NCI-H2196 treated with DMSO at 0.1 percent for 48 hours (cell line): ENCODE results near the gene PALMD.

ENCODE experiments used
- DNase-seq: peaks from one replicate; lab custom pipeline; 2025; ENCODE audit not compliant: unreplicated experiment; lab: John Stamatoyannopoulos, UW

The PALMD gene

DNA sequence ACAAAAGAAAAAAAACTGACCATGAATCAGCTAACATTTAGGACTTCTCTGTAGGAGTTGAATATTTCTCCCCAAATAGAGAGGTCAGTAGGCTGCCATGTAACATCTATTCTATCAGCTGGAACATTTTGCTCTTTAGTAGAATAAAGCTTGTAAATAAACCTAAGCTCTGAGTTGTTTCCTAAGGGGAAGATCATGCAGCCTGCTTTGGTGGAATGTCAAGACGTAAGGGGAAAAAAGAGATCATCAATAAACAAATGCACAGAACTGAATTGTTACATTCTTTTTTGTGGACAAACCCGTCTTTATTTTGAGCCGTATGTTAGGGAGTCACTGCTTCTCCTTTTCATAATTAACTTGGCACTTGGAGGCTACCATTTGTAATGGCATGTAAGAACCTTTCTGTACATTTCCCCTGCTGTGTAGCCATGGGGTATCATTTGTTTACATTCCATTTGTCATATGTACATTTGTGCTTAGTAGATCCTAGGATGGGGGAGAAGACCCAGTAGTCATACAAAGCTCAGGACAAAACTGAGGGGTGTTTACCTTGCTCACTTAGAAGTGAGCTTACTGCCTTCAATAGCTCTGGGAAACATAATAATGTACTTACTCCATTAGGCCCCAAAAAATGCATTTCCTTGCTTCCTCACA is 10.8 kb upstream of the PALMD start:
- no peak for DNase-seq

DNA sequence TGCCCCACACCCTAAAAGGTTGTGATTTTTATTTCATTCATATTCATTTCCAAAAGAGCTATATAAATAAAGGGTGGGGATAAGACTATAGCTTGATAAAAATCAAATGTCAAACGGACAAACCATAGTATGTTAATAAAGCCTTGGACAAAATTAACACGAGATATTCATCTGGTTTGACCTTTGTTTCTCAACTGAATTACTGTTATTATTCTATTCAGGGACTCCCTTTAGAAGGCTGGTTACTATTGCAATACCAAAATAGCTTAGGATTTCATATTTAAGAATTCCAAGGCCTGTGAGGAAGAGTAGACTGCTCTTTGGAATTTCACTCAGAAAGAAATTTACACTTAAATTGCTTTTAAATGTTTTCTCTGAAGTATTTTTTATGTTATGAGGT is 10.2 kb upstream of the PALMD start:
- no peak for DNase-seq

DNA sequence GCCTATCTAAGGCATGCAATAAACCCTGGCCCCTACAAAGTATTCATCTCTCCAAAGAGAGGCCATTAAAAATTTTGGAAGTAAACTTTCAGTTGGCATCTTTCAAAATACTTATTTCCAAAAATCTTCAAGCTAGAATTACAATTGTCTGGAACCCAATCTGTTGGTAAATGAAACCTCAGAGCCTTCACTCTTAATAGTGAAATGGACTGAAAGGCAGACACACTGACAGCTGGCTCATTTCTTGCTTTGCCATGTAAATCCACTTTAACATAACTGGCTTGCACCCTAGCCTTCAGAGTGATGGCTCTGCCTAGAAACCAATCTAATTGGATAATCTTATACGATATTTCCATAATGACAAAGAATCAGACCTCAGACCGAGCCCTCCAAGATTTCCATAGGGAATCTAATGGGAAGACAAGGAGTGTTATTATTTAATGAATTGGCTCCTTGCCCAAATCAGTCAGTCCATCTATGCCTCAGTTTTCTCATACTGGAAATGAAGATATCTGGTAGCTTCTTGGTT is 9.2 kb upstream of the PALMD start:
- no peak for DNase-seq

DNA sequence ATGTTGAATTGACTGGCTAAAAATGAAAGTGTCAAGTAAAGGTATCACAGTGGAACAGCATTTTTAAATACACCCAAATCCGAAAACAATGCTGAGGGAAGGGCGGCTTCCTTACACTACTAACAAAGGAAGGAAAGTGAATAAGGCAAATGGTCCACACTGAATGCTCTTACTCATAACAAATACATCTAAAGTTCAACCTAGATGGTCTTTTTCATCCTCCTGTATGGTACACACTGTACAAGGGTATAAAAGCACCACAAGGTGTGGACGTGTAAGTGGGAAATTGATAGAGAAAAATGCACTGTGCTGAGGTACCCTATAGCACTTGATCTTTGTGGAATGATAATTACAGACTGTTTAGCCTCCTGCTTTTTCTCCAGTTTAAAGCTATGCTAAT is 7.1 kb upstream of the PALMD start:
- no peak for DNase-seq

DNA sequence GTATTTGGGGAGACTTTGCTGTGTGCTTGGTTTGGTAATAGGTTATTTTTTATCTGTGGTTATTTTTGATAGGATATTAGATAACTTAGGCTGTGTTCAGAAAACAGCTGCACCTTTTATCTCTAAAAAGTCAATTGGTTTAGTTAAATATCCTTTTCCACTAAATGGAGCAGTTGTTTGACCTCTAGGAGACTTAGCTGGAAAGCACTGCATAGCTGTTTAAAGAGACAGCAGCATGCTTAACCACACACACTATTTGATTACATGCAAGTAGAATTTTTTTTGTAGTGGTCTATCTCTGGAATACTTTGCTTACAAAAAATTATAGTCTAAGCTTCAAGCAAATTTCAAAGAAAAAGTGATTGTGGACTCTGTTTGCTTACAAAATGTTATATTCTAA is 6.5 kb upstream of the PALMD start:
- no peak for DNase-seq

DNA sequence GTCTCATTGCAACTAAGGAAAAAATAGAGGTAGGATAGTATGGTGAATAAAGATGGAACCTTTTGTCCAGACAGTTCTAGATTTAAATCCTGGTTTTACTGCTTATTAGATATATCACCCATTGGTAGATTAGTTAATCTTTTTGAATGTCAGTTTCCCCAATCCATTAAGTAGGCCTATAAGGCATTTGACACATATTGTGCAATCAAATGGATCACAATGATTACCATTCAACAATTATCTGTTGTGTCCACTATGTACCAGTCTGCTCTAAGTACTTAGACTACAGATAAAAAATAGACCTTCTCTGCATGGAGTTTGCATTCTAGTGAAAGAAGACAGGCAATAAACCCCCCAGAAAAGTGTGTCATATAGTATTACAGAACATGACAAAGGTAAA is 6.0 kb upstream of the PALMD start:
- DNase-seq: no peak

DNA sequence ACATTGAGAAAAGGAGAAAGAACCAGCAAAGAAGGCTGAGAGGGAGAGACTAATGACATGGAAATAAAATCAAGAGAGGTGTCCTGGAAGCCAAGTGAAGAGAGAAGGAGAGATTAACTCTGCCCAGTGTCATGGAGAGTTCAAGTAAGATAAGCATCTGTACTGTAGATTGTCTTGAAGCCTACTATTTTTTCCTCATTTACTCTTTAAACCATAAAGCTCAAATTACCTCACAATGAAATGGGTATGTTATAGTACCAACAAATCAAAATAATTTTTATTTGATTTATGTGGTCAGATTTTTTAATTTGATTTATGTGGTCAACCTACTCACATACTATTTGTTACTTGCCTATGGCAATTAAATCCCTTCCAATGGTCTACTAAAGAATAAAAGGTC is 5.2 kb upstream of the PALMD start:
- no peak for DNase-seq

DNA sequence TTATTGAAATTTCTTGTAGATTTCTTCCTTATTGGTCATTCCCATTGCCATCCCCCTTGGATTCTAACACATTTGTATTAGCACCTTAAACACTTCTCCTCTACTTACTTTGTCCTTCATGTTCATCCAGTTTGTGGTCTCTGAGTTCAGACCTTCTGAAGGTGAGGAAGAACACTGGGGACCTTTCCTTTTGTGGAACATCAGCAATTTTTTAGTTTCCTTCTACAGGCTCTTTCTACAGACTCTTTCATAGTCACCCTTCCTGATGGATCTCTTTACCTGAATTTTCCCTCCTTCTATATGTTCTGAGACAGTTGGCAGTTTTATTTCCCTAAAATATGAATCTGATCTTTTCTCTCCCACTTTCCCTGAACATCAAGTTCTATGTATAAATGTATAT is 4.4 kb upstream of the PALMD start:
- no peak for DNase-seq

DNA sequence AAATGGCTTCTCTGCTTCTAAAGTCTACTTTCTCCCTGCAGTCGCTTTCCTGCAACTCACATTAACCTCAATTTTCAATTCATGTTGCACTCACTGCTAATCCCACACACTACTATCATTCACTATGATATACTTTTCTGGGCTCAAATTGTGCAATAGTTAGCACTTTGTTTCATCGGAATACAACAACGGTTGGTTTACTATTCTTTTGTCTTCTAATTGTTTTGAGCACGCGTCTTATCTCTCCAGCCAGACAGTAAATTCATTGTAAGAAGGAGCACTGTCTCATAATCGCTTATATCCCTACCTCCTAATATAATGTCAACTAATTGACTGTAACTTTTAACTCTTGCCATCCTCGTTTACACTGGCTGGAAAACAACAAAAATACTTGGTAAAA is 3.9 kb upstream of the PALMD start:
- no peak for DNase-seq

DNA sequence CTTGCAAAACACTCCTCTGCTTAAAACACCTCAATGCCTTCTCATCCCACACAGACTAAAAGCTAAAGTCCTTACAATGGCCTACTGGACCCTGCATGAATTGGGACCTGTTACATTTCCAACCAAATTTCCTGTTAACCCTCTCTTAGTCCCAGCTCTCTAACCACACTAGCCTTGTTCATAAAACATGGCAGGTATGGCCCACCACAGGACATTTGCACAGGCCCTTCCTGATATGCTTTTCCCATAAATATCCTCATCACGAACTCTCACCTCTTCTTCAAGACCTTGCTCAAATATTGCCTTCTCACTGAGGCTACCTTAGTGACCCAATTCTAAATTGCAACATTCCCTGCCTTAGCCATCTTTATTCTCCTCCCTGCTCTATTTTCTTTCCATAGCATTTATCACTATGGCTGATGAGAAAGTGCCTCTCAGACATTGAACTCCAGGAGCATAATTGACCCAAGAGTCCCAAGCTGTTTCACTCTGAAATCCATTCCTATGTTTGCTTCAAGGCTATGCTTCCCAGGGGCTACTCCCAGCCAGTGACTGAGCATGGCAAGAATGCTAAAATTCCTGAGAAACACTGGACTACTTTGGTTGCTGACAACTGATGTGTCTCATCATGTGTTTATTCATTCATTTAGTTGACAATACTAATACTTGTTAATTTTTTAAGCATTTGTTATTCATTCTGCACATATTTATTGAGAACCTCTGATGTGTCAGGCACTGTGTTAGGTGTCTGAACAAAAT is 2.7 kb upstream of the PALMD start:
- no peak for DNase-seq

DNA sequence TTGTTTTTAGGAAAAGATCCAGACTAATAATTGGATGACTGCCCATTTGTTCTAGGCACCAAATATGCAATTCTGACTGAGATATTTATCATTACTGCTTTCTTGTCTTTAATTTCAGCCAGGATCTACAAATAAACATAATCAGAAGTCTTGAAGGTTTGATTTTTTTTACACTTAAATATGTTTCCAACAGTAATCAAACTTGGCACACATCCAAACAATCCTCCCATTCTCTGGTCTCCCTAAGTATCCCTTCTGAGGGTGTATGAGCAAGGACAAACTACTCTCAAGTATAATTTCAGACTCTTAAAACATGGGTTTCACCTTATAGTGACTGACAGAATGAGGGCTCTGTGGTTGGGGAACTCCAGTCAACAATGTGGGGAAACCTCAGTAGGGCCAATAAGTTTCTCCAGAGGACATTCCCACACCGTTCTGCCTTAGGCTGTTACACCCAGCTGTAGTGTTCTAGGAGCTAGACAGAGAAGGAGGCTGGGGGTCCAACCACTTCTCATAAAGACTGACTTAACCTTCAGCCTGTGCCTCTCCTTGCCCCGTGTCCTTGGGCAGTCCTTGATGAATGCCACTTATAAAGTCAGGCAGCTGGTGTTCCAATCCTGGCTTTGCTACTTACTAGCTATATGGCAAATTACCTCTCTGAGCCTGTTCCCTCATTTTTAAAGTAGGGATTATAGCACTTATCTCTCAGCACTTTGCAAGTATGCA is 1.5 kb upstream of the PALMD start:
- DNase-seq: no peak

DNA sequence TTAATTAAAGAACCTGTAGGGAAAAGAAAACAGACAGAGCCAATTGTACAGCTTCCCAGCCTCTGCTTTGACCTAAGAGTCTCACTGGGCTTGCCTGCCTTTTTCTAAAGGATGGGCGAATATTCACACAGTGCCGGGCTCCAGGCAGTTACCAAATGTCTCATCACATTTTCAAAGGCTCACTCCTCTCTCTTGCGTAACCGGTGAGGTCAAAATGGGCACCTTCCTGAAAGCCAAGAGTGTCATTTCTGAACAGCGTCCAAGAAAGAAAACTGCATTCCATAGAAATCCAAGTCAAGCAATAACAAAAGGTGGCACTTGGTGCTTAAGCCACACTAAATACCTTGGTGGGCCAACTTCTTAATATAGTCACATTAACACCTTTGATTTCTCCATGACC is 710 bp upstream of the PALMD start:
- no peak for DNase-seq

DNA sequence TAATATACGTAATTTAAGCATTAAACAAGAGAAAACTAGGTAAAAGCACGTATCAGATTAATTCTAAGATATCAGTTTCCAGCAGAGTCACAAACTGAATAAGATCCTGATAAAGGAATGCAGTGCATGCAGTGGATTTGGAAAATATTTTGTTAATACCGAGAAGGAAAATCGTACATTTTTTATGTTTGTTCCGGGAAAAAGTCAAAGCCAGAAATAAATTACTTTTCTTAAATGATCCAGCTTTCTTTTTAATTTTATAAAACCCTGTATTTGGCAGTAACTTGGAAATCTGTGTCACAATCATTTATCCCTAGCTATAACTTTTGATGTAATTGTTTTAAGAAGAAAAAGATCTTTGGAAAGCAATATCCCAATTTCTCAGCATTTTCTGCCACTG is 955 bp downstream of the PALMD start:
- DNase-seq: no peak

DNA sequence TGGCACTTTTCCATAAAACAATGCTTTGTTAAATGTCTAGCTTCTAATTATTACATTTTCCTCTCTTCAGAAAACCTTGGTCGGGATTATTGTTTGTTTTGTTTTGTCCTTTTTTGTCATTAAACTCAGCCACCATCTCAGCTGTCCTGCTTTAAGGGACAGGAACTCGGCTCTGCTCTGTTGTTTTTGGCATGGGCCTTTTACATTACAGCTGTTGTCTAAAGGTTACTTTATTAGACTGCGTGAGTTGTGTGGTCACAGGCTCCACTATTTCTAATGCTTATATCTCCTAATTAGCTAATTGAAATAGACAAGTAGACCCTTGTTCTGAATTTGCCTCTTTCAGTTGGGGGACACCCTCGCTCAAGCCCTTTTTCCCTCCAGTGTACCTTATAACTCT is 1.6 kb downstream of the PALMD start:
- no peak for DNase-seq

DNA sequence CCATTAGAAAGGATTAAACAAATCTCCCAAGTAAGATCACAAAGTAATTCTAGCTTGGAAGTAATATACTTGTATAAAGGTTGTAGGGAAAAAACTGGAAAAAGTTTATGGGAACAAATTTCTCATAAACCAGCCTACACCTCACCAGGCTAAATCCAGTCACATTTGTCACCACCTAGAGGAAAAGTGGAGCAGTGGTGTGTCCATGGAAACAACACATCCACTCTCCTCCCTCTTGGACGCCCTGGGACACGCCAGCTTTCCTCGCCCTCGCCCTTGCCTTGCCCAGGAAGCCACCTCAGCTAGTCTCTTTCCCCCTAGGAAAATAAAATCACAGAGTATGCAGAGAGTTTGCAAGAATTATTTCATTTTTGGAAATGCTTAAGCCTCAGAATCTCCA is 2.2 kb downstream of the PALMD start:
- DNase-seq: no peak

DNA sequence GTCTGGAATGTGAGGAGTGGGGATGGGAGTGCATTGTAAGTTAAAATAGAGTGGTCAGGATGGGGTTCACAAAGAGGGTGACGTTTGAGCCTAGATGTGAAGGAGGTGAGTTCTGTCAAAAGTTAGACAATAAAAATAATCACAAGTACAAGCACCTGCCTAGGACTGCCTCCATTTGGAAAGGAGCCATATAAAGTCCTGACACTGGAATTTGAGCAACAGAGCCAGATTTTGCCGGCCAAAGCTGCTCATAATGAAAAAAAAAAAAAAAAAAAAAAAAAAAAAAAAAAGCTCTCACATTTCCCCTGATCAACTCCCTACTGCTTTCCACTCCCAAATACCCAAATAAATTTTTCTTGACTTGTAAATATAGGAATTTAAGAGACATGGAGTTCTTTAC is 4.1 kb downstream of the PALMD start:
- DNase-seq: no peak

DNA sequence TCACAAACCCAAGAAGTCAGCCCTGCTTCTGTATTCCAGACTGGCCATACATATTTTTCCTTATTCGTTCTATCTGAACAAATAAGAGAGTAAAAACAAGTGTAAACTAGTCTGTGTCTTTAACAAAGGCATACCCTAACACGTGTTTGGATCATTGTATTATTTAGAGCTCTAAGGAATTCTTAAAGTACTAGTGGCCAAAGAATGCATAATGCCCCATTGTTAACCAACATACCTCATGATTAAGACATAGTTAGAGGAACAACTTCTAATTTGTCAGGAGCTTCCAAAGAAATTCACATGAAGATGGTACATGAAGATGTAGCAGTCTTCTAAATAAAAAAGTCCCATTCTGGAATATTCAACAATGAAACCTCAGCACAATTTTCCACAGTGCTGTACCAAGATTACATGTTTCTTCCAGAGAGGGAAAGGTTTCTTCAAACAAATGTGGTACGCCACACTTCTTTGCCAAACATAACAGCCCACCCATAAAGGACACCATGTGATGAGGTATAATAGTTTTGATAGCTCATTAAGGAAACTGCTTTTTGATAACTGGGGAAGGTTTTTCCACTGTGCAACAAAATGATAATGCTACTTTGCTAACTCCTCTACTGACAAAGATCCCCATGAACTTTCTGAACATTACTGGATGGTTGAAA is 5.0 kb downstream of the PALMD start:
- no peak for DNase-seq

DNA sequence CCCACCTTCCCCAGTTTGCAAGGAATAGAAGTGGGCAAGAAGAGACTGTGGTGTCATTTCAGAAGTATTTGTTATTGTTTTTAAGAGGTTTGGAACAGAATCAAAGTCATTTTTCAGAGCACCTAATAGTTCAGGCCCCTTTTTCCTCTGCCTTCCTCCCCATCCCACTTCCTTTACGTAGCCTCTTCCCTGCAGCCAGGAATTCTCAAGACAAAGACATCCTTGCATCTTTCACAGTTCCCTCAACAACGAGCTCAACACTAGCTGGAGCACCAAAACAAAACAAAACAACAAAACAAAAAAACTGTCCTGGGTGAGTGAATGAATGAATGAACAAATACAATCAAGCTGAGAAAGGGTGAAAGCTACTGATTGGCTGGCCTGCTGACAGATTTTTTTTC is 7.0 kb downstream of the PALMD start:
- DNase-seq: no peak

DNA sequence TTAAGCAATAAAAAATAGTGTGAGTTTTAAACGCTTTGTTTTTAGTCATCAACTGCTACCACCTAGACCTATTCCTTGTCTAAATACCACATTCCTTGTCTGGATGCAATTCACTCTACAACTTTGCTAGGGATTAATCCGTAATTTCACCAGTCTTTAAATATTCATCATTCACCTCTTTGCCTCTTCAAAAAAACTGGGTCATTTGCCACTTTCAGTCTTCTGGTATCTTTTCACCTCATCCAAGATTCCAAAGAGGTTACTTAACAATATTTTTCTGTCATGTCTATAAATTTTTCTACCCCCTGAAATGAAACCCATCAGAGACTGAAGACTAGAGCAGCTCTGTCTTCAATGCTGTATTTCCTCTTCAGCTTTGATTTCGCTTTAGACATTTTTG is 9.5 kb downstream of the PALMD start:
- no peak for DNase-seq

DNA sequence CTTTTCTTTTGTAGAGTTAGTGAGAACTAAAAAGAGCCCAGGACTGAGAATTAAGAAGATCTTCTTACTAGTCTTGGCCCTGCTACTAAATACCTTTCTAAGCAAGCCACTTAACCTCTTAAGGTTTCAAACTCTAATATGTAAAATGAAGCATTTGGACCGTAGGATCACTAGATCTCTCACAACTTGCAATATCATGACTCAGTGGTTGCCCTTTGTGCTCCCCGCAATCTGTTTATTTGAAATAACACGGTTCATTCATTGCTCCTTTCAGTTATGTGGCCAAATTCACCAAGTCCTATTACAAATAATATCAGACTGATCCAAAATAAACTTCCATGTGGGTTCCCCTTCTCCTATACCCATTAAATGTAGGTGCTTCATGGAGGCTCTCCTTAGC is 10.8 kb downstream of the PALMD start:
- no peak for DNase-seq

DNA sequence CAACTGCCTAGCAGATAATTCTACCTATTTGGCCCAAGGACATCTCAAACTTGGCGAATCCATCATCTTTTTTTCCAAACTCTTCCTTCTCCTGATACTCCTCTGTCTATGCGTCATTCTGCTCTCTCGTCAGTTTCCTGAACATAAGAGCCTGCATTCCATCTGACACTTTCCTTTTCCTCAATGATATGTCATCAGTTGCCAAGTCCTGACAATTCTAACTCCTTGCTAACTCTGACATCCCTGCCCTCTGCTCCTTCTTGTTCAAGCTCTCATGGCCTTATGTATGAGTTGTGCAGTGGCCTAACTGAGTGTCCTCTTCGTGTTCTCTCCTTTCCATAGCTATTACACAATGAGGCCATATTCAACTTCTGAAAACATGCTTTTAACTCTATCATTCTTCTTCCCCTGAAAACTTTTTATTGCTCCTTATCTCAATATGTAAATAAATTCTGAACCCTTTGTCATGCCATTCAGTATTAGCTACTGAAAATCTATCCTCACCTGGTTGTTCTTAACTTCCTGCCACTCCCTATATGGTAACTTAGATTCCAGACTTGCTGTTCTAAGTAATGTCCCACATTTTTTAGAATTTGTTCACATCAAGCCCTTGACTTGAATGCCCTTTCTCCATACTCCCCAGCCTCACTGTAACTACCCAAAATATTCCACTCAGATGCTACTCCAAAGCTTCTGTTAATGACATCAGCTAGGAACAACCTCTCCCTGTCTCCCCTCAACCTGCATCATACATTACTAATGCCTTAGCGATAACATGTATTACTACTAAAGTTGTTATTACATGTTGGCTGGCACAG is 11.5 kb downstream of the PALMD start:
- no peak for DNase-seq
